K562 (cell line): ENCODE measurements around the gene XIRP1. TPM values are rescaled to one million over a fixed set of nuclear protein-coding genes. Genes with fewer than 3 reads are reported as not detected.
A peak's percentile ranks its signal among the peaks of the same experiment; 100 is the strongest.

Experiments used
- BACH1 ChIP-seq: fragments of 200-800 bp; sonication (Bioruptor generic); IDR thresholded peaks from 2 replicates; pipeline ENCODE4 v1.6.1; 2016; ENCODE audit warnings: missing genetic modification characterization, missing compliant biosample characterization
- BHLHE40 ChIP-seq: IDR thresholded peaks from 2 replicates; pipeline ENCODE4 v1.6.1; 2011; ENCODE audit warnings: low read length, improper control_type of control experiment
- CBFA2T3 ChIP-seq: fragments of 450-650 bp; IDR thresholded peaks from 2 replicates; pipeline ENCODE4 v1.6.1; 2017
- DEAF1 ChIP-seq: fragments of 450-650 bp; formaldehyde crosslinking; IDR thresholded peaks from 2 replicates; pipeline ENCODE4 v1.4.0; 2020; ENCODE audit warnings: mild to moderate bottlenecking, moderate library complexity
- HMGXB4 ChIP-seq: sonication (generic); formaldehyde crosslinking; IDR thresholded peaks from 2 replicates; pipeline ENCODE4 v1.8.1; 2023; ENCODE audit warnings: mild to moderate bottlenecking, missing genetic modification reagents
- KDM1A ChIP-seq, 2 experiments: fragments of 450-650 bp; IDR thresholded peaks; 2 replicates each; pipeline ENCODE4 v1.6.1; 2016; ENCODE audit warnings: mild to moderate bottlenecking in 2 of 2
- MCM5 ChIP-seq: fragments of 450-650 bp; IDR thresholded peaks from 2 replicates; pipeline ENCODE4 v1.6.1; 2016; ENCODE audit warnings: low read depth
- PHF20 ChIP-seq: fragments of 450-650 bp; IDR thresholded peaks from 2 replicates; pipeline ENCODE4 v1.6.1; 2018; ENCODE audit not compliant: partially characterized antibody
- PML ChIP-seq: IDR thresholded peaks from 2 replicates; pipeline ENCODE4 v1.6.1; 2012; ENCODE audit warnings: low read length, inconsistent platforms
- RCOR1 ChIP-seq, 2 experiments: IDR thresholded peaks; 2 replicates each; pipeline ENCODE4 v1.6.1; 2012; ENCODE audit warnings: low read depth in 2 of 2, low read length in 2 of 2, borderline replicate concordance in 1 of 2, improper control_type of control experiment in 1 of 2
- RERE ChIP-seq: sonication (generic); formaldehyde crosslinking; IDR thresholded peaks from 2 replicates; pipeline ENCODE4 v1.8.0; 2023; ENCODE audit warnings: missing genetic modification reagents, mild to moderate bottlenecking, borderline replicate concordance
- TEAD1 ChIP-seq, 2 experiments: fragments of 450-650 bp in 1 of 2; sonication (generic) in 1 of 2; formaldehyde crosslinking; IDR thresholded peaks; 2 replicates each; pipeline versions ENCODE4 v1.4.0 to v1.8.0; 2020 to 2022; ENCODE audit warnings: mild to moderate bottlenecking in 2 of 2, missing genetic modification reagents in 1 of 2
- ZFP36 ChIP-seq: fragments of 150-350 bp; IDR thresholded peaks from 2 replicates; pipeline ENCODE4 v1.6.1; 2018; ENCODE audit warnings: low read length, low read depth; ENCODE audit not compliant: partially characterized antibody
- ZNF175 ChIP-seq: fragments of 200-800 bp; sonication (Bioruptor generic); IDR thresholded peaks from 2 replicates; pipeline ENCODE4 v1.6.1; 2016; ENCODE audit warnings: low read depth, mild to moderate bottlenecking, missing genetic modification characterization, missing compliant biosample characterization
- ZNF583 ChIP-seq: fragments of 250-450 bp; sonication (Bioruptor Pico); IDR thresholded peaks from 2 replicates; pipeline ENCODE4 v1.4.0; 2020
- ZNF830 ChIP-seq: fragments of 250-450 bp; sonication (Bioruptor Pico); IDR thresholded peaks from 2 replicates; pipeline ENCODE4 v1.5.0; 2021; ENCODE audit warnings: mild to moderate bottlenecking
- polyA plus RNA-seq, 8 experiments: library from polyadenylated mRNA; depleted of rRNA in 4 of 8; stranded (reverse) in 5 of 8; unstranded in 3 of 8; fragments of >200 nt; fragmentation: Nextera tagmentation in 2 of 8; fragmentation: Illumina TruSeq in 1 of 8; extraction: Ambion mirVana in 2 of 8; extraction: Trizol in 1 of 8; gene quantifications; 2 replicates each; pipeline versions ENCODE4 v1.2.1 to v1.2.3, GENCODE V29; 2011 to 2014; ENCODE audit warnings: inconsistent platforms in 1 of 8, missing spikeins in 1 of 8
- total RNA-seq, 7 experiments: library from RNA; depleted of rRNA in 6 of 7; stranded (reverse); fragments of >200 nt in 6 of 7; fragmentation: Illumina TruSeq in 2 of 7; extraction: Trizol in 2 of 7; gene quantifications; 2 replicates each; pipeline versions ENCODE4 v1.2.1 to v1.2.3, GENCODE V29; 2011 to 2021; ENCODE audit warnings: low replicate concordance in 1 of 7

Gene XIRP1
- total and polyA plus RNA-seq, 9 of the 15 experiments (the other 6 are each of a cell fraction or from before 2014, with no cell fraction given): 0.03 to 0.27 (median 0.08) TPM; not detected in 3

GRCh38 chr3:39202094-39202493 lies 9.7 kb upstream of the XIRP1 start (continued):
- TF ChIP-seq RERE (CRISPR knock-in tag) (no peak), ZNF830 (CRISPR knock-in tag) (no peak), BHLHE40 (0 out of 2 replicates have a peak, but pooled peaks have one; percentile 12), TEAD1 (CRISPR knock-in tag; IDR thresholded peaks at IDR 0.05) (0 out of 4 replicates have a peak, but pooled peaks of 1 of the 2 experiments have one; percentile 28), HMGXB4 (no peak), ZNF583 (no peak), CBFA2T3 (0 out of 2 replicates have a peak, but pooled peaks have one; percentile 7), ZFP36 (no peak), DEAF1 (CRISPR knock-in tag) (0 out of 2 replicates have a peak, but pooled peaks have one; percentile 17), KDM1A (IDR thresholded peaks at IDR 0.05) (no peak), MCM5 (no peak), ZNF175 (CRISPR knock-in tag) (peak; percentile 89), BACH1 (tag) (no peak), RCOR1 (IDR thresholded peaks at IDR 0.05; ENCODE audit: borderline replicate concordance in 1 of 2, low read depth in 2 of 2, low read length in 2 of 2) (peak in 1 of 2 experiments; percentile 69; a peak in 2 of 4 replicates), PML (no peak), PHF20 (no peak)
